ENCODE results near the gene FYTTD1.

GRCh38 chr3:197790033-197790432 lies 40.4 kb downstream of the FYTTD1 start:
- TF ChIP-seq HDGF (IDR thresholded peaks at IDR 0.05; ENCODE audit: borderline replicate concordance) (no peak), FOXK2 (IDR thresholded peaks at IDR 0.05) (no peak), SP1 (IDR thresholded peaks at IDR 0.05) (no peak), L3MBTL2 (conservative IDR thresholded peaks at IDR 0.05) (no peak), BHLHE40 (IDR thresholded peaks at IDR 0.05; ENCODE audit: borderline replicate concordance) (no peak), SUZ12 (IDR thresholded peaks at IDR 0.05) (no peak), FOXA1 (IDR thresholded peaks at IDR 0.05) (no peak), NFRKB (IDR thresholded peaks at IDR 0.05) (no peak), ZNF384 (IDR thresholded peaks at IDR 0.05) (no peak), ARNT (IDR thresholded peaks at IDR 0.05) (no peak), LEF1 (IDR thresholded peaks at IDR 0.05; ENCODE audit: borderline replicate concordance) (no peak), FOXM1 (IDR thresholded peaks at IDR 0.05; ENCODE audit: borderline replicate concordance) (no peak)
